ENCODE measurements around the gene TTC34. TPM values are rescaled to one million over a fixed set of nuclear protein-coding genes. Genes with fewer than 3 reads are reported as not detected.

The TTC34 gene
- total RNA-seq, 1 donor from 2014 or later = 0.09 TPM

DNA sequence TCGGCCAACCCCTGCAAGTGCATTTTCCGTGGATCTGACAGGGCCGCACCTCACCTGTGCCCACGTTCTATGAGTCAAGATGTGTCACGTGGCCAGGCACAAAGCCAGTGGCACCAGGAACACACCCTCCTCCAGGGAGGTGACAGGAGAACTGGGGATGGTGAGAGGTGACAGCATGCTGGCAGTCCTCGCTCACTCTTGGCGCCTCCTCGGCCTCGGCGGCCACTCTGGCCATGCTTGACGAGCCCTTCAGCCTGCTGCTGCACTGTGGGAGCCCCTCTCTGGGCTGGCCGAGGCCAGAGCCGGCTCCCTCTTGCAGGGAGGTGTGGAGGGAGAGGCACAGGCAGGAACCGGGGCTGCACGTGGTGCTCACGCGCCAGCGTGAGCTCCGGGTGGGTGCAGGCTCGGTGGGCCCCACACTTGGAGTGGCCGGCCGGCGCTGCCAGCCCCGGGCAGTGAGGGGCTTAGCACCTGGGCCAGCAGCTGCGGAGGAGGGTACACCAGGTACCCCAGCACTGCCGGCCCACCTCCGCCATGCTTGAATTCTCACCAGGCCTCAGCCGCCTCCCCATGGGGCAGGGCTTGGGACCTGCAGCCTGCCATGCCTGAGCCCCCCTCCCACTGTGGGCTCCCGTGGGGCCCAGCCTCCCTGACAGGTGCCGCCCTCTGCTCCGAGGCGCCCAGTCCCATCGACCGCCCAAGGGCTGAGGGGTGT lies 11.6 kb upstream of the TTC34 start:
- TF ChIP-seq, protein P1, sequence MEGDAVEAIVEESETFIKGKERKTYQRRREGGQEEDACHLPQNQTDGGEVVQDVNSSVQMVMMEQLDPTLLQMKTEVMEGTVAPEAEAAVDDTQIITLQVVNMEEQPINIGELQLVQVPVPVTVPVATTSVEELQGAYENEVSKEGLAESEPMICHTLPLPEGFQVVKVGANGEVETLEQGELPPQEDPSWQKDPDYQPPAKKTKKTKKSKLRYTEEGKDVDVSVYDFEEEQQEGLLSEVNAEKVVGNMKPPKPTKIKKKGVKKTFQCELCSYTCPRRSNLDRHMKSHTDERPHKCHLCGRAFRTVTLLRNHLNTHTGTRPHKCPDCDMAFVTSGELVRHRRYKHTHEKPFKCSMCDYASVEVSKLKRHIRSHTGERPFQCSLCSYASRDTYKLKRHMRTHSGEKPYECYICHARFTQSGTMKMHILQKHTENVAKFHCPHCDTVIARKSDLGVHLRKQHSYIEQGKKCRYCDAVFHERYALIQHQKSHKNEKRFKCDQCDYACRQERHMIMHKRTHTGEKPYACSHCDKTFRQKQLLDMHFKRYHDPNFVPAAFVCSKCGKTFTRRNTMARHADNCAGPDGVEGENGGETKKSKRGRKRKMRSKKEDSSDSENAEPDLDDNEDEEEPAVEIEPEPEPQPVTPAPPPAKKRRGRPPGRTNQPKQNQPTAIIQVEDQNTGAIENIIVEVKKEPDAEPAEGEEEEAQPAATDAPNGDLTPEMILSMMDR (IDR thresholded peaks at IDR 0.05) = no peak
- TF ChIP-seq EZH2phosphoT487 (IDR thresholded peaks at IDR 0.05) (no peak), EZH2 (IDR thresholded peaks at IDR 0.05) (no peak)
- Histone ChIP-seq H3K79me2 (ENCODE audit: low read depth) (no peaks in the 10 kb centered on the region), H3K27ac (no peak overlapping the region), H3K9me3 (ENCODE audit: low read depth) (no peaks in the 10 kb centered on the region), H3K4me2 (no peak overlapping the region), H3F3A (ENCODE audit: low read depth) (no peaks in the 10 kb centered on the region), H3K27me3 (no peaks in the 10 kb centered on the region), H3K9ac (no peak overlapping the region), H3K4me1 (no peaks in the 10 kb centered on the region), H3K36me3 (no peaks in the 10 kb centered on the region), H2AFZ (replicated peaks) (no peak overlapping the region), H3K4me3 (no peak overlapping the region), H4K20me1 (ENCODE audit: low read depth) (no peaks in the 10 kb centered on the region)
- Mint-ChIP-seq H3K36me3 (peaks cover 2% of the 10 kb centered on the region), H3K9me3 (peaks cover 13% of the 10 kb centered on the region), H3K27ac (no peak overlapping the region), H3K4me1 (peaks cover 2% of the 10 kb centered on the region), H3K4me3 (no peak overlapping the region), H3K27me3 (ENCODE audit: insufficient read depth, low read depth) (peaks cover 3% of the 10 kb centered on the region)
- no peak for DNase-seq (ENCODE audit: low spot score)

DNA sequence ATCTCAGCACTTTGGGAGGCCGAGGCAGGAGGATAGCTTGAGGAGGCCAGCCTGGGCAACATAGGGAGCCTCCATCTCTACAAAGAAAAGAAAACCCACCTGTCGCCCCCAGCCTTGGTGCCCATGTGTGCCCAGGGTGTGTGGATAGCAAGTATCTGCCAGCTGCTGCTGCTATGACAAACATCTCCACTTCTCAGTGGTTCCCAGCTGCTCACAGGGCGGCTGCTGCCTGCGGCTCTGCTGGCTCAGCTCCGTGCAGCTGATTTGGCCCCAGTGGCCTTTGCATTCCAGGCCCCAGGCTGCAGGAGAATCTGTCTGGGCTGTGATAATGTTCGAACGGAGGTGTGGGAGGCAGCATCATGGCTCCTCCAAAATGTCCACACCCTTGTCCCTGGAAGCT lies 10.6 kb upstream of the TTC34 start:
- H3K27me3 ChIP-seq = no peaks in the 10 kb centered on the region
- peaks cover 2% of the 10 kb centered on the region for H3K36me3 Mint-ChIP-seq
- H3K4me3 ChIP-seq = no peak overlapping the region
- H3K27ac Mint-ChIP-seq = no peak overlapping the region
- peaks cover 3% of the 10 kb centered on the region for H3K4me1 Mint-ChIP-seq
- H3K36me3 ChIP-seq = no peaks in the 10 kb centered on the region
- H3K9me3 Mint-ChIP-seq = peaks cover 13% of the 10 kb centered on the region
- H3K9ac ChIP-seq = no peak overlapping the region
- H3K9me3 ChIP-seq (ENCODE audit: low read depth) = no peaks in the 10 kb centered on the region
- H4K20me1 ChIP-seq (ENCODE audit: low read depth) = no peaks in the 10 kb centered on the region
- H3K27ac ChIP-seq = no peak overlapping the region
- H3K4me3 Mint-ChIP-seq = peak overlapping the region; percentile 35
- peaks cover 3% of the 10 kb centered on the region for H3K27me3 Mint-ChIP-seq (ENCODE audit: insufficient read depth, low read depth)
- no peak for DNase-seq (ENCODE audit: low spot score)
- H3K4me2 ChIP-seq = no peak overlapping the region
- no peaks in the 10 kb centered on the region for H3K4me1 ChIP-seq
- TF ChIP-seq EZH2 (IDR thresholded peaks at IDR 0.05) (no peak), EZH2phosphoT487 (IDR thresholded peaks at IDR 0.05) (no peak)
- TF ChIP-seq, protein P1 (IDR thresholded peaks at IDR 0.05) = no peak
- H2AFZ ChIP-seq (replicated peaks) = no peak overlapping the region
- no peaks in the 10 kb centered on the region for H3F3A ChIP-seq (ENCODE audit: low read depth)
- no peaks in the 10 kb centered on the region for H3K79me2 ChIP-seq (ENCODE audit: low read depth)

DNA sequence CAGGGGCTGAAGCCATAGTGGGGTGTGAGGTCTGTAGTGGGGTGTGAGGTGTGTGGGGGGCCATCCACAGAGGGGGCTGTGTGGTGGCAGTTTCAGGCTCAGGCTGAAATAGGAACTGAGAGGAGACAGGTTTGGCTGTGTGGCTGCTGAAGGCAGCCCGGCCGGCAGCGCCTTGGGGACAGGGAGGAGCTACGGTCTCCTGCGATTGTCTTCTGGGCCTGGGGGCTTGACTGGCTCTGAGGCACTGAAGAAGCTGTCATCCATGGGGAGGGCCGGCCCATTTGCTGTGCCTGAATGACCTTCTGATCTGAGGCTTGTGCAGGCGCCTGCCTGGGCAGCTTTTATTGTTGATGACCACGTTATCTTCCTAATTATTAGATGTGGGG lies 10.0 kb upstream of the TTC34 start:
- Histone ChIP-seq H3K36me3 (no peaks in the 10 kb centered on the region), H3K79me2 (ENCODE audit: low read depth) (no peaks in the 10 kb centered on the region), H3K4me3 (no peak overlapping the region), H3K27ac (no peak overlapping the region), H3K27me3 (no peaks in the 10 kb centered on the region), H3K9ac (no peak overlapping the region), H3F3A (ENCODE audit: low read depth) (no peaks in the 10 kb centered on the region), H3K4me1 (no peaks in the 10 kb centered on the region), H2AFZ (replicated peaks) (no peak overlapping the region), H3K9me3 (ENCODE audit: low read depth) (no peaks in the 10 kb centered on the region), H3K4me2 (no peak overlapping the region), H4K20me1 (ENCODE audit: low read depth) (no peaks in the 10 kb centered on the region)
- Mint-ChIP-seq H3K27ac (no peak overlapping the region), H3K4me1 (peaks cover 5% of the 10 kb centered on the region), H3K9me3 (peaks cover 13% of the 10 kb centered on the region), H3K36me3 (peaks cover 2% of the 10 kb centered on the region), H3K27me3 (ENCODE audit: insufficient read depth, low read depth) (peaks cover 3% of the 10 kb centered on the region), H3K4me3 (no peak overlapping the region)
- TF ChIP-seq EZH2phosphoT487 (IDR thresholded peaks at IDR 0.05) (no peak), EZH2 (IDR thresholded peaks at IDR 0.05) (no peak)
- TF ChIP-seq, protein P1 (IDR thresholded peaks at IDR 0.05) = no peak
- DNase-seq (ENCODE audit: low spot score) = no peak

Data from neural progenitor cell (in vitro differentiated cells).